ENCODE measurements around the gene DENND1A. TPM values are rescaled to one million over a fixed set of nuclear protein-coding genes. Genes with fewer than 3 reads are reported as not detected.

Gene DENND1A
- total and polyA plus RNA-seq, 8 donors, result 4.4 to 109 (median 21.4) TPM

- no peak overlapping the region for H3K4me3 ChIP-seq
- H3K27ac ChIP-seq, result no peak overlapping the region
- no peaks in the 10 kb centered on the region for H3K9me3 ChIP-seq
- no peaks in the 10 kb centered on the region for H3K27me3 ChIP-seq
- TF ChIP-seq POLR2AphosphoS5 (IDR thresholded peaks at IDR 0.05) (no peak), POLR2A (IDR thresholded peaks at IDR 0.05) (no peak), EP300 (IDR thresholded peaks at IDR 0.05) (no peak), CTCF (IDR thresholded peaks at IDR 0.05) (no peak)
- 72 to 86% (median 76%) methylated on average over 16 to 17 of the region's 17 CpGs for WGBS, 5 donors
- no peaks in the 10 kb centered on the region for H3K4me1 ChIP-seq
- no peak for DNase-seq
- peaks cover 6 to 70% (median 62%) of the 10 kb centered on the region in 4 donors for H3K36me3 ChIP-seq
- intact Hi-C loops (cut with DNase I; ENCODE audit: low total_unique reads), result no loop called here
Measured at GRCh38 chr9:123420592-123421111, 509.3 kb downstream of the DENND1A start.

GRCh38 chr9:123419721-123420591, 510.0 kb downstream of the DENND1A start:
- no peak overlapping the region for H3K27ac ChIP-seq
- no peaks in the 10 kb centered on the region for H3K4me1 ChIP-seq
- no peaks in the 10 kb centered on the region for H3K27me3 ChIP-seq
- no peak for TF ChIP-seq POLR2AphosphoS5 (IDR thresholded peaks at IDR 0.05)
- TF ChIP-seq CTCF (IDR thresholded peaks at IDR 0.05), result no peak
- TF ChIP-seq POLR2A (IDR thresholded peaks at IDR 0.05), result no peak
- TF ChIP-seq EP300 (IDR thresholded peaks at IDR 0.05), result no peak
- H3K9me3 ChIP-seq, result no peaks in the 10 kb centered on the region
- H3K4me3 ChIP-seq, result no peak overlapping the region
- no peak for DNase-seq
- WGBS, 5 donors, result 90 to 92% (median 91%) methylated on average over 26 to 31 of the region's 31 CpGs
- H3K36me3 ChIP-seq, result peaks cover 6 to 75% (median 63%) of the 10 kb centered on the region in 4 donors
- intact Hi-C loops (cut with DNase I; ENCODE audit: low total_unique reads), result no loop called here

- WGBS, 5 donors, result 81 to 94% (median 91%) methylated on average over 4 of the region's 4 CpGs
- Histone ChIP-seq H3K4me1 (no peaks in the 10 kb centered on the region), H3K27ac (no peak overlapping the region), H3K9me3 (no peaks in the 10 kb centered on the region), H3K4me3 (no peak overlapping the region), H3K27me3 (no peaks in the 10 kb centered on the region), H3K36me3 (peaks cover 6 to 75% (median 60%) of the 10 kb centered on the region in 4 donors)
- TF ChIP-seq POLR2AphosphoS5 (IDR thresholded peaks at IDR 0.05), result no peak
- no peak for TF ChIP-seq EP300 (IDR thresholded peaks at IDR 0.05)
- no peak for TF ChIP-seq CTCF (IDR thresholded peaks at IDR 0.05)
- TF ChIP-seq POLR2A (IDR thresholded peaks at IDR 0.05), result no peak
- intact Hi-C loops (cut with DNase I; ENCODE audit: low total_unique reads), result no loop called here
- no peak for DNase-seq
Measured at GRCh38 chr9:123419091-123419490, 510.8 kb downstream of the DENND1A start.

GRCh38 chr9:123418506-123418905, 511.4 kb downstream of the DENND1A start:
- Histone ChIP-seq H3K27ac (no peak overlapping the region), H3K9me3 (no peaks in the 10 kb centered on the region), H3K4me3 (no peak overlapping the region), H3K27me3 (no peaks in the 10 kb centered on the region), H3K4me1 (no peaks in the 10 kb centered on the region), H3K36me3 (peaks cover 6 to 71% (median 59%) of the 10 kb centered on the region in 4 donors)
- WGBS, 5 donors, result 87 to 98% (median 95%) methylated on average over 8 to 10 of the region's 10 CpGs
- no peak for DNase-seq
- intact Hi-C loops (cut with DNase I; ENCODE audit: low total_unique reads), result no loop called here
- TF ChIP-seq EP300 (IDR thresholded peaks at IDR 0.05) (no peak), POLR2A (IDR thresholded peaks at IDR 0.05) (no peak), POLR2AphosphoS5 (IDR thresholded peaks at IDR 0.05) (no peak), CTCF (IDR thresholded peaks at IDR 0.05) (no peak)
